SU-DHL-6 (cell line): ENCODE results near the gene TMEM9B.
A peak's percentile ranks its signal among the peaks of the same experiment; 100 is the strongest.

Experiments
- H2AFZ ChIP-seq: fragments of 200-600 bp; sonication (generic); 2 replicates; pipeline ENCODE4 v1.6.1; 2014; ENCODE audit warnings: low read depth, mild to moderate bottlenecking, moderate library complexity, mixed read lengths, antibody characterized with exemption, low read length; ENCODE audit not compliant: severe bottlenecking
- H3F3A ChIP-seq: fragments of 200-600 bp; shearing (Covaris generic); 2 replicates; pipeline ENCODE4 v1.6.0; 2016; ENCODE audit warnings: antibody characterized with exemption, mild to moderate bottlenecking; ENCODE audit not compliant: insufficient read depth
- H3K27ac ChIP-seq: fragments of 200-600 bp; sonication (generic); 2 replicates; pipeline ENCODE4 v1.5.1; 2016; ENCODE audit warnings: low read depth, mild to moderate bottlenecking, low read length, moderate library complexity, mixed read lengths
- H3K27me3 ChIP-seq: fragments of 200-600 bp; sonication (generic), shearing (Covaris generic); 2 replicates; pipeline ENCODE4 v1.6.0; 2014; ENCODE audit warnings: mild to moderate bottlenecking, low read length
- H3K36me3 ChIP-seq: fragments of 200-600 bp; sonication (generic); 2 replicates; pipeline ENCODE4 v1.6.1; 2014; ENCODE audit warnings: mild to moderate bottlenecking, low read length, mixed read lengths
- H3K4me2 ChIP-seq: fragments of 300-600, 200-600 bp; shearing (Covaris generic), sonication (generic); 2 replicates; pipeline ENCODE4 v1.6.0; 2014; ENCODE audit warnings: low read length, low read depth, mild to moderate bottlenecking; ENCODE audit not compliant: poor library complexity, severe bottlenecking
- H3K4me3 ChIP-seq: fragments of 200-600 bp; sonication (generic); 2 replicates; pipeline ENCODE4 v1.5.1; 2014; ENCODE audit warnings: antibody characterized with exemption, low read length, mild to moderate bottlenecking, mixed read lengths; ENCODE audit not compliant: insufficient read depth, poor library complexity, severe bottlenecking
- H3K79me2 ChIP-seq: fragments of 200-600 bp; sonication (generic); 2 replicates; pipeline ENCODE4 v1.6.1; 2014; ENCODE audit warnings: mild to moderate bottlenecking, low read length, moderate library complexity; ENCODE audit not compliant: insufficient read depth
- H3K9ac ChIP-seq: fragments of 200-600 bp; sonication (generic); 2 replicates; pipeline ENCODE4 v1.7.0; 2014; ENCODE audit warnings: mild to moderate bottlenecking, low read length
- H3K9me2 ChIP-seq: fragments of 200-600 bp; sonication (generic); replicated peaks from 2 replicates; pipeline ENCODE4 v1.6.1; 2014; ENCODE audit warnings: low read length; ENCODE audit not compliant: insufficient read depth
- H3K9me3 ChIP-seq: fragments of 200-600 bp; sonication (generic); 2 replicates; pipeline ENCODE4 v1.6.1; 2014; ENCODE audit warnings: low read length, mixed read lengths; ENCODE audit not compliant: insufficient read depth
- H4K20me1 ChIP-seq: fragments of 200-600 bp; sonication (generic); 2 replicates; pipeline ENCODE4 v1.6.1; 2014; ENCODE audit warnings: low read depth, mild to moderate bottlenecking, antibody characterized with exemption, low read length, moderate library complexity, mixed read lengths
- EZH2phosphoT487 ChIP-seq: fragments of 200-600 bp; sonication (generic), shearing (Covaris generic); conservative IDR thresholded peaks from 2 replicates; pipeline ENCODE4 v1.6.1; 2018; ENCODE audit warnings: mild to moderate bottlenecking, antibody characterized with exemption, low read length, moderate library complexity, mixed read lengths
- TF ChIP-seq, protein P1 (sequence below): fragments of 200-600 bp; sonication (generic); IDR thresholded peaks from one replicate; pipeline ENCODE4 v1.5.1; 2017; ENCODE audit warnings: antibody characterized with exemption, mild to moderate bottlenecking, low read length, moderate library complexity; ENCODE audit not compliant: insufficient read depth, poor library complexity, severe bottlenecking

Gene TMEM9B

GRCh38 chr11:8907116-8907515, 57.1 kb downstream of the TMEM9B start:
- Histone ChIP-seq H3K9me2 (no peaks in the 10 kb centered on the region), H3K27me3 (no peaks in the 10 kb centered on the region), H3F3A (peaks cover 1% of the 10 kb centered on the region; the same call in 1 of the 2 replicates), H3K79me2 (no peaks in the 10 kb centered on the region), H3K27ac (no peak overlapping the region), H3K4me2 (no peak overlapping the region), H3K9ac (no peak overlapping the region), H2AFZ (no peak overlapping the region), H3K4me3 (no peak overlapping the region), H3K9me3 (no peaks in the 10 kb centered on the region), H4K20me1 (no peaks in the 10 kb centered on the region), H3K36me3 (no peaks in the 10 kb centered on the region)
- no peak for TF ChIP-seq EZH2phosphoT487
- TF ChIP-seq, protein P1, sequence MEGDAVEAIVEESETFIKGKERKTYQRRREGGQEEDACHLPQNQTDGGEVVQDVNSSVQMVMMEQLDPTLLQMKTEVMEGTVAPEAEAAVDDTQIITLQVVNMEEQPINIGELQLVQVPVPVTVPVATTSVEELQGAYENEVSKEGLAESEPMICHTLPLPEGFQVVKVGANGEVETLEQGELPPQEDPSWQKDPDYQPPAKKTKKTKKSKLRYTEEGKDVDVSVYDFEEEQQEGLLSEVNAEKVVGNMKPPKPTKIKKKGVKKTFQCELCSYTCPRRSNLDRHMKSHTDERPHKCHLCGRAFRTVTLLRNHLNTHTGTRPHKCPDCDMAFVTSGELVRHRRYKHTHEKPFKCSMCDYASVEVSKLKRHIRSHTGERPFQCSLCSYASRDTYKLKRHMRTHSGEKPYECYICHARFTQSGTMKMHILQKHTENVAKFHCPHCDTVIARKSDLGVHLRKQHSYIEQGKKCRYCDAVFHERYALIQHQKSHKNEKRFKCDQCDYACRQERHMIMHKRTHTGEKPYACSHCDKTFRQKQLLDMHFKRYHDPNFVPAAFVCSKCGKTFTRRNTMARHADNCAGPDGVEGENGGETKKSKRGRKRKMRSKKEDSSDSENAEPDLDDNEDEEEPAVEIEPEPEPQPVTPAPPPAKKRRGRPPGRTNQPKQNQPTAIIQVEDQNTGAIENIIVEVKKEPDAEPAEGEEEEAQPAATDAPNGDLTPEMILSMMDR: no peak

GRCh38 chr11:8905528-8906165, 58.6 kb downstream of the TMEM9B start:
- Histone ChIP-seq H3F3A (no peaks in the 10 kb centered on the region), H4K20me1 (no peaks in the 10 kb centered on the region), H3K9me2 (no peaks in the 10 kb centered on the region), H3K9ac (no peak overlapping the region), H3K9me3 (no peaks in the 10 kb centered on the region), H2AFZ (no peak overlapping the region), H3K27me3 (no peaks in the 10 kb centered on the region), H3K27ac (no peak overlapping the region), H3K36me3 (no peaks in the 10 kb centered on the region), H3K4me2 (no peak overlapping the region), H3K79me2 (no peaks in the 10 kb centered on the region), H3K4me3 (no peak overlapping the region)
- TF ChIP-seq EZH2phosphoT487: no peak
- TF ChIP-seq, protein P1: no peak

GRCh38 chr11:8899119-8899753, 65.0 kb downstream of the TMEM9B start:
- no peaks in the 10 kb centered on the region for H3K9me2 ChIP-seq
- peaks cover 22% of the 10 kb centered on the region for H3K9me3 ChIP-seq
- no peak overlapping the region for H3K27ac ChIP-seq
- H2AFZ ChIP-seq: no peak overlapping the region
- no peaks in the 10 kb centered on the region for H3K79me2 ChIP-seq
- H3F3A ChIP-seq: no peaks in the 10 kb centered on the region
- no peaks in the 10 kb centered on the region for H4K20me1 ChIP-seq
- H3K27me3 ChIP-seq: no peaks in the 10 kb centered on the region
- no peak overlapping the region for H3K9ac ChIP-seq
- H3K4me2 ChIP-seq: no peak overlapping the region
- no peak for TF ChIP-seq EZH2phosphoT487
- TF ChIP-seq, protein P1: no peak
- peak overlapping the region; percentile 4 for H3K4me3 ChIP-seq
- H3K36me3 ChIP-seq: peaks cover 9% of the 10 kb centered on the region; the same call in 1 of the 2 replicates
